SK-N-SH (cell line): ENCODE results near the gene TCF12.

Experiments
- CTCF ChIP-seq: fragments of 200-600 bp; sonication (generic); IDR thresholded peaks from 2 replicates; pipeline ENCODE4 v1.6.1; 2017; ENCODE audit warnings: antibody characterized with exemption, mild to moderate bottlenecking, moderate library complexity
- NFIC ChIP-seq: IDR thresholded peaks from 2 replicates; pipeline ENCODE4 v1.4.0; 2012; ENCODE audit warnings: borderline replicate concordance
- POLR2AphosphoS5 ChIP-seq: IDR thresholded peaks from 2 replicates; pipeline ENCODE4 v1.6.1; 2012; ENCODE audit warnings: low read depth, low read length

DNA sequence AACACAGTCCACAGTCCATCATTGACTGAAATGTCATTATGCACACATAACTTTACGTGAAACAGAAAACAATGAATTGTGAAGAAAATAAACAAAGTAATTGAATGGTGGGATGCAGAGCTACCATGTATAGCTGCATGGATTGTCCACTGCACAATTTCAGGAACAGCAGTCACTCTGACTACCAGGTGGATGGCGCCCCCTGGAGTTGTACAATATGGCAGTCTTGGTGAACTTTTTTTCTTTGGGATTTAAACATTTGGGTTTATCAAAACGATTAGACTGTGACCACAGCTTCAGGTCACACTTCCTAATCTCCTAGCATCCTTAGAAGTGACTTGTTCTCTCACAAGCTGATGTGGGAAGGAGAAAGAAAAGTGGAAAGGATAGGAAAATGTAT lies 48.9 kb upstream of the TCF12 start:
- peak; percentile 67 for TF ChIP-seq CTCF
- TF ChIP-seq POLR2AphosphoS5, result no peak
- no peak for TF ChIP-seq NFIC
